ELR (cell line): ENCODE measurements around the gene ZDHHC20.
A peak's percentile ranks its signal among the peaks of the same experiment; 100 is the strongest.

Experiments
- DNase-seq: peaks from one replicate; pipeline ENCODE4 v3.0.0-alpha.2; 2015; ENCODE audit warnings: low read depth

ZDHHC20 gene

DNA sequence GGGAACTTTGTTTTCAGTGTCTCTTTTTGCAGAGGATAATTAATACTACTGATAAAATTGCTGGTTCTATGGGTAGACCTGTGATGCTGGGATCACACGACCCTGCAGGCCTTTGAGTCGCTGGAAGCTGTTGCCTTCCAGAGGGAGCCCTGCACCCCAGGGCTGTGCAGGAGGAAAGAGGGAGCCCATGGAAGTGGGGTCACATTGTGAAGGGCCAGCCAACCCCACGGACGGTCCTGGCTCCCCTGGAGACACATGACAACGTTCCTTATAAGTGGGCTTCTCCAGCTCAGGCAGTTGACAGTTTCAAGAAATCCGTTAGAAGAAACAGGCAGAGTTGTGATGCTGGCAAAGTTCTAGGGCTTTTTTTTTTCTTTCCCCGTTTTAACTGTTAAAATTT is 98.0 kb downstream of the ZDHHC20 start:
- DNase-seq = no peak

DNA sequence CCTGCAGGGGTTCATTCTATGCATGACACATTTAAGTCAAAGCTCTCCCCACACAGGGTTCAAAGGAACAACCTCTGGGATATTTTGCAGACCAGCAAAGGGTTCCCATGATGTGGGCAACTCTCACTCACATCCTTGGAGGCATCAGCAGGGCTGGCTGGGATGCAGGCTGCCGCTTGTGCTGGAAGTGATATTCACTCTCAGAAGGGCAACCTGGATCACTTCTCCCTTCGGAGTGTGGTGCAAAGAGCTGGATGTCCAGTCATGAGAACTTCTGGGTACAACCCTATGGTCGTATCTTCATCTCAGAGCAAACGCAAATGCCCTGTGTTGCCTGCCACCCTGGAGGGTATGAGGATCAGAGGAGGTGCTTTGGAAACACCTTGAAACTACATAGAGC is 98.6 kb downstream of the ZDHHC20 start:
- DNase-seq = no peak

DNA sequence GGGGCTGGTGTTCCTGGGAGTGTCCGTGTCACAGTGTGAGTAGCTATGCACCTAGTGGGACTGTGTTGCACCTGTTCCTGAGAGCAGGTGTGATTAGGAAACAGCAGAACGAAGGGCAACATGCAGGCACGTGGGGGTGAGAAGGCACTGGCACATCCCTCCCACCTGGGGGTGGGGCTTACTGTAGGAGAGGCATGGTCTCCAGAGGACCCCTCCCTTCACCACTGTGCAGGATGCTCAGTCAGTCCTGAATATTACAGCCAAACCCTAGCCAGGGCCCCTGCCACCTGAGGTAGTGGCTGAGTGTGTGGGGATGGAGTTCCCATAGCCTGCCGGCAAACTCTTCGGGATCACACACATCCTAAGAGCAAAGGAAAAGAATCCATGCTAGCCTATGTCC is 99.2 kb downstream of the ZDHHC20 start:
- DNase-seq = no peak

DNA sequence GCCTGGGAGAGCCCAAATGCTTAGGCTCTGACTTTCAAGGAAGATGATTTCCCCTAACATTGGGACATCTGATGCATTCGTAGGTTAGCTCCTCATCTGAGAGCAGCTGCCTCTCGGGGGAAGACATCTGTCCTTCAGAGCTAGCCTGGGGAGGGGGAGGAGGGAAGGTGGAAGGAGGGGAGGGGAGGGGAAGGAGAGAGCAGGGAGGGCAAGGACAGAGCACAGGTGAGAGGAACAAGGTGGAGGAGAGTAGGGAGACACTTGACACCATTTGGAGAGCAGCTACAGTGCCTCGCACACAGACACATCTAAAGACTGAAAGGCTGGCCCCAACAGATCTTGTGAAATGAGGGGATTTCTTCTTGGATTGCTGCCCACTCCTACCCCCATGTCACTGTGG is 103.8 kb downstream of the ZDHHC20 start:
- no peak for DNase-seq

DNA sequence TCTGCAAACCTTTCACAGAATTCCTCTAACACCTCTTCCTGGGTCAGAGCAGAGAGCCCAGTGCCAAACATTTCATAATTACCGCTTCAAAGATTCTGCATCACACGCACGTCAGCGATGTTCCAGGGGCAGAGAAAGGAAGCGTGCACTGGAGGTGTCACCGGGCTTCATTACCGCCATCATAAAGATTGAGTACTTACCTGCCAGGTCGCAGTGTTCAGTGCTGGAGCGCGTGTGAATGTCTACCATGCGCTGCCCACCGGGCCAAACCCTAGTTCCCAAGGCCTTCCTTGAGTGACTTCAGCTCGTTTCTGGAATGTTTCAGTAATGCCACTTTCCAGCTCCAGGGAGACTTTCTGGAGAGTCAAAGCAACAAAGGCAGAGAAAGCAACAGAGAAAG is 104.4 kb downstream of the ZDHHC20 start:
- no peak for DNase-seq

DNA sequence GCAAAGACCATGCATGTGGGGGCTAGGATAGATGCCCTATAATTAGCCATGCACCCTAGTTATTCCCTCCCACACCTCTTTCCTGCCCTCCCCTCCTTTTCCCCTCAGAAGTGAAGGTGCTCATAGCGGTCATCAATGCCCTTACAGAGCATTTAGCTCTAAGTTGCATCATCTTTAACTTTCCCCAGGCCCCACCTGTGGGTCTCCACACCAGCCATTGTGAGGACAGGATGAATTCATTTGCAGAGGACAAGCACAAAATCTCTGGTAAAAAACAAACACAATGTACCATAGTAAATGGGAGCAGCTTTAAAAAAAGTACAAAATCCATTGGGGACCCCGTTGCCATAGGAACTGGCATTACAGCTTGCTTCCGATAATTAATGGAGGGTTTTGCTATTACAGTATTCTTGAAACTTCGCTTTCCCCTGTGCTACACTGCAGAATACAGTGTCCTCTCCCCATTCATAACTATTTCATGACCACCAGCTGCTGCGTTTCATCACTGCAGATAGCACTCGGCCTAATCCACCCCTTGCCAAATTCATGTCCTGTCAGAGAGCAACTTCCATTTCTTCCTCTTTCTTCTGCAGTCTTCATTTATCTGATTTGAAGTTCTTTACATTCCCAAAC is 110.5 kb downstream of the ZDHHC20 start:
- DNase-seq = no peak

DNA sequence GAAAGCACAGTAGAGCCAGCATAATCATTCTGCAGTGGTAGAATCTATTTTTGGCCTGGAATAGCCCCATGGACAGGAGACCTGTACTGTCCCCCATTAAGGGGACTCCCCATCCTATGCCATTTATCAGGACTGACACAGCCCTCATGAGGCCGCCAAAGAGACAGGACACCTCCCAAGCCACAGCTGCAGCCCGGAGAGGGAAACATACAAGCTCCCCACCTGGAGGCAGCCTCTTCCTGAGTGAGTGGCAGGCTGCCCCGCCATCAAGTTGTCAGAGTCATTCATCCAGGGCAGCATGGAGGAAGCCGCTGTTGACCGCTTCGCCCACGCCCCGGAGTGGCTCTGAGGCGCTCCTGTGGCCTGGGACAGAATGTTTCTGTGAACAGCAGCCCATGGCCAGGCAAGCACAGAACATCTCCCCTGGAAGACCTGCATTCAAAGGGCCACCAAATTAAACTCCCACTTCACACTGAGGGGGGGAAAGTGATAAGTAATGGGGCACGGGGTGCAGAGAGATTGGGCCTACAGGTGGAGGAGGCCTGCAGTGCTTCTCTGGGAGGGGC is 111.3 kb downstream of the ZDHHC20 start:
- DNase-seq = no peak

DNA sequence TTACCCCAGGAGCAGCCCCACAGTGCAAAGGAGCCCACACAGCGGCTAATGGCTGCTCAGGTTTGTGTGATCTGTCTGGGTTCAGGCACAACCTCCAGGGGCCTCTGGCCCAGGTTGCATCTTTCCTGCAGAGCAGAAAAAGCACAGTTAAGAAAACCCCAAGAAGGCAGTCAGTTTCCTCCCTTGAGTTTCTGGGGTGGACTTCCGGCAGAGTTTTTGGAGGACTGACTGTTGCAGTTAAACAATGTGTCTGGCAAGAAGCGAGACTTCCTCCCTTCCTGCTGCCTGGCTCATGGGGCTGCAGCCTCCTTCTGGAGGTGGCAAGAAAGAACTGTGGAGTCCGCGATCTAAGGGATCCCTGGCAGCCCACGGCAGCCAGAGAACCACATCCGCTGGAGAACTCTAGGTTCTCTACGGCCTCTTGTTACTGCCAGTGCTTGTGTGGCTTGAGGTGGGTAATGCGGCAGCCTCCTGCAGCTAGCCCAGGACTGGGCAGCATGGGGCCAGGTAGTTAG is 114.4 kb downstream of the ZDHHC20 start:
- DNase-seq = no peak

DNA sequence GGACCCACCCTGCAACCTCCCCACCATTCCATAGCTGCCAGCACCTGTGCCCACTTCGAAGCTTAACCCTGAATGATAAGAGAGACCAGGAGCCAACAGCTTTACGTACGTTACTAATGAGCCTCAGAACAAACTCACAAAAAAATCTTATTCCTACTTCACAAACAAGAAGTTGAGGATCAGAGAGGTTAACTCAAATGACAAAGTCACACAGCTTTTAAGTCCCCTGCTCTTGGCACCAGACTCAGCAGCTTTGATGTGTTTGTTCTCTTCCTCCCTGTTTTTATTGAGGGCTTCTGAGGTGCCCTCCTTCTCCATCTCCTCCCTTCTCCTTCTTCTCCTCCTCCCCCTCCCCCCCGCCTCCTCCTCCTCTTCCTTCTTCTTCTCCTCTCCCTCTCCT is 115.4 kb downstream of the ZDHHC20 start:
- no peak for DNase-seq

DNA sequence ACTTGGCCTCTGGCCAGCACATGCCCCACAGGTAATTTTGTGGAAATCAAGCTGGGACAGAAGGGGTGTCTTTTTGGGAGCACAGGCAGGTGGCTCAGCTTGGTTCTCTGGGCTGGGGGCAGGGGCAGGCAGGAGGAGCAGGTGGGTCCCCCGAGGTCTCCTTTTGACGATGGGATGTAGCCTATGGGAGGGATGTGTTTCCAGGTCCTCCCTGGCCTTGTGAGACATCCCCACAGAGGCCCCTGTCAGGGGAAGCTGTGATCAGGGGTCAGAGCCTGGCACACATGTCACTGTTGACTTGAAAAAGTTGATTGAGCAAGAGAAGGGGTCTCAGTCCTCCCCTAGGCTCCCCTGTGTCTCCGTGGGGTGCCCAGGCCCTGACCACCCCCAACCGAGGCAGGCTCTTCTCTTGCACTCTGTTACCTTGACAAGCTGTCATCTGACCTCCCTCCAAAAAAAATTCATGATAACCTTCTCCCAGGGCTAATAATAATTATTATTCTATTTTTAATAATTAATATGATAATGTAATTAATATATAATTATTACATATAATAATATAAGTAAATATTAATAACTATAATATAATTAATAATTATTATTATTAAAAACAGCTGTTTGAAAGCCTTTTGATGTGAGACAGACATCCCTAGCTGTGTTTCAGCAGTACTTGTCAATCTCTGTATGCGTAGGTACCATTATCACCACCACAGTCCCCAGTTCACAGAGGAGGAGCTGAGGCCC is 116.2 kb downstream of the ZDHHC20 start:
- no peak for DNase-seq

DNA sequence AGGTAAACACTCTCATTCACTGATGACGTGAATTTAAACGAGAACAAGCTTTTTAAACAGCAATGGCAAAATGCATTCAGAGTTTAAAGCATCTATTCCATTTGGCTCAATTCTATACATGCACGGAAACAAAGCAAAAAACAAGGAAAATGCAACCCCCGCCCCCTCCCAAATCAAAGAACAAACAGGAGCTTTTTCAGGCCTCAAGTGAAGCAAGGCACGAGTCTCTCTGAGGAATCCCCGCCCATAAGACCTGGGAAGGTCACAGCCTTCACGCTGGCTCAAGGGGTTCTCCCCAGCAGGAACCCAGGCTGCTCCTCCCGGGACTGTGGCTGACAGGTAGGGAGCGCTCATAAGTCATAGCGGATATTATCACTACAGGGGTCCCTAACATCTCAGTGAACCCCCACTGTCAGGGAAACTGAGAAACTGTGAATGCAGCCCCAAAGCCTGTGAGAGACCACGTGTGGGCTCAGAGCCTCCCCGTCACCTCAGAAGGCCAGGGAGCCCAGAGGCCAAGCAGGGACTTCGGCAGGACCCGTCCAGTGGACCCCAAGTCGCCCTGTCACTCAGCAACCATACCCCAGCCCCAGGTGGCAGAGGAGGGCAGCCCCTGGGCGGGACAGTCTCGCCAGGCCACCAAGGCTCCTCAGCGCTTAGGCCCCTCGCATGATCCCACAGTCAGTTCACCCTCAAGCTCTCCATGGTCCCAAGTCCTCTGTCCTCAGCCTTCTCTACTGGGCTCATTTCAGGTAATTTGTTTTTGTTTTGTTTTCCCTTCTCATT is 117.3 kb downstream of the ZDHHC20 start:
- no peak for DNase-seq

DNA sequence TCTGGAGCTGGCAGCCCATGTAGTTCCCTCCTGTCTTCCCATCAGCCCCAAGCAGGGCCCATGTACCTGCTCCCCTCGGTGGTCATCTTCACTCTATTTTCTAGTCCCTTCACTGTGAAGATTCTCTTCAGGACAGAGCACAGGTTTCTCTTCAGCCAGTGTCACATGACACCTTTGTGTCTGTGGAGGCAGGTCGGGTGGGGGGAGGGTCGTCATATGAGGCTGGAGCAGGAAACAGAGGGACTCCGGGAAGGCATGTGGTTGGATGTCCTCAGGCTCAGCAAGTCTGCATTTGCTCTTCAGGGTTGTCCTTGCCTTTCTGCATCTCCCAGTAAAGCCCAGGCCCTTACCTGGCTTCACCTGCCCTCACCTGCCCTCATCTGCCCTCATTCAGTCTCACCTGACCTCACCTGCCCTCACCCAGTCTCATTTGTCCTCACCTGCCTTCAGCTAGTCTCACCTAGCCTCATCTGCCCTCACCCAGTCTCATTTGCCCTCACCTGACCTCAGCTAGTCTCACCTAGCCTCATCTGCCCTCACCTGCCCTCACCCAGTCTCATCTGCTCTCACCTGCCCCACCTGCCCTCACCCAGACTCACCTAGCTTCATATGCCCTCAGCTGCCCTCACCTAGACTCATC is 120.3 kb downstream of the ZDHHC20 start:
- DNase-seq = no peak

DNA sequence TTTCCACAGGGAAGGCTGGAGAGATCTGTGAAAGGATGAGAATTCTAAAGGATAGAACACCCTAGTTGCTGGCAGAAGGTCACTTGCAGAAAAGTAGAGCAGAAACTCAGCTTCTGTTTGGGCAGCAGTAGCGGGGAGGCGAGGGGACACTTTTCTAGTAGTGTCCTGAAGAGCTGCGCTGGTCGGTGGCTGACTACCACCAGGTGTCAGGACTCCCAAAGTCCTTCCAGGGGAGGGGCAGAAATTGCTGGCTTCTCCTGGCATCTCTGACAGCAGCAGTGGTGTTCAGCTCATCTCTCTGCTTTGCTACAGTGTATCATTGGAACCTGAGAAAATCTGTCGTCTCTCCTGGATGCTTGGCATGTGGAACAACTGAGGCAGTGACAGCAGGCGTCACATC is 120.9 kb downstream of the ZDHHC20 start:
- peak; percentile 21 for DNase-seq

DNA sequence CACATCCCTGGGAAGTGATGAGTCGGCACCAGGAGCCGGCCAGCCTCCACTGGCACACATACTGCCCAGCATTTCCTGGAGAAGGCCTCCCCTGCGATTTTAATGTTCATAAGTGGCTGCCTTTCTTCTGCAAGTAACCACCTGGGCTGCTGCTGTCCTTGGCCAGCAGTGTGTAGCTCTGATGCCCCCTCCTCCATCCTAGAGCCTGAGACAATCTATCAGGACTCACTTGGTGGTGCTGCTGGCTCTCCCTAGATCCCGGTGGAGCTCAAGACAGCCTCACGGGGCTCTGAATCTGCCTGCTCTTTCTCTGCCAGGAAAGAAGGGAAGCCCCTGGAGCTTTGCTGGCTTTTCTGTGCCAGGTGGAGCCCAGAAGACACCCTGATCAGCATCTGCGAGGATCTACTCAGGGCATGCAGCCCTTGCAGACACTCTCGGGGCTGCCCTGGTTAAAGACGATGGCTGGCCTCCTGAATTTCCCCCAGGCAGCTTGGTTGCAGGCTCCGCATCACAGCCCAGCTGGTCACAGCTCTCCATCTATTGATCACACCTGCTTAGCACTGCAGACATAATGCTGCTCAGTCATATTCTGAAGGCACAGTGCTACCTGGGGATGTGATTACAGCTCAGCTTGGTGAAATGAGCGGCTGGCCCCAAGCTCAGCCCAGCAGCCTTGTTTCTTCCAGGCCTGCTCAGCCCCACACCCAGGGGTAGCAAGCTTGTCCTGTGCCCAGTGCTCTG is 122.3 kb downstream of the ZDHHC20 start:
- peak; percentile 3 for DNase-seq

DNA sequence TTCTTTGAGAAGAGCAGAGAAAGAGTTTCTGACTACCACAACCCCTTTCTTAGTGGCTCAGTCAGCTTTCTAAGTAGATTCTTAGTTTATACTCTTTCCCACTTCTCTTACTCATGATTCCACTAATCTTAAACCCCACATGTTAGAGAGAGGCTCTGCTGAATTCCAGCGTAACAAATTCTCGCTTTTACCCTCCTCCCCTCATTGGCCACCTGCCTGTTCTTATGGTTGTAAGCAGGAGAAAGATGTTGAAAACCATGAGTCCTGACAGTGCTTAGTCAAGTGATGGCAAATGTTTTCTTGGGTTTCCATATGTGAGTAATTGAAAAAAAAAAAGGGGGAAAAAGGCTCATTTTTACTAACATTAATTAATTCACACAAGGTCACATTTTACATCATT is 125.9 kb downstream of the ZDHHC20 start:
- no peak for DNase-seq

DNA sequence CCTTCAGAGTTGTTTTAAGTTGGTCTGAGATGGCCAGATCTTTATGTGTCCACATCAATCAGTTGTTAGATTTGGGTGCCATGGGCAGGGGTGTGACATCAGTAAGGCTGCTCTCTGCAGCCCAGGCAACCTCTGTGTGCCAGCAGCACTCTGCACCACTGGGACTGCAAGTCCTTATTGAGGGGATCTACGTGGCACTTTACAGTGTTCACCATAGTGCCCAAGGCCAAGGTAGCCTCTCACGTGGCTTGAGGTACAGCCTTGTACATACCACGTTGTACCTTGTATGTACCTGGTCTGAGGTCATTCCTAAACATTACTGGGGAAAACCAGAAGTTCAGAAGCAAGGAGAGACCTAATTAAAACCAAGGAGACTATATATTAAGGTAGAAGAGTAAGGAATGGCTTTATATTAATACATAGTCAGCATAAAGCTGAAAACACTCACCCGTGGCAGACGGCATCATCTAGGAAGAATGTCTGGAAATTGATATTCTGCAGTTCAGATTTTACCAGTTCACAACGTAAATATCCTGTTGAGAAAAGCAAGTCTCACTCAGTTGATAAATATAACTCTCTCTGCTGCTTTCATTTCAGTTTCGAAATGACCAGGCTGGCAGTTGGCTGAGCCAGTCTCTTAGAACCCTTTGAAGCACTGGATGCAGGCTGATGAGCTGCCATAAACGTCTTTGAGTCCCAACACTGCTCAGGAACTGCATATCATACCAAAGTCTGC is 128.8 kb downstream of the ZDHHC20 start:
- peak; percentile 10 for DNase-seq

DNA sequence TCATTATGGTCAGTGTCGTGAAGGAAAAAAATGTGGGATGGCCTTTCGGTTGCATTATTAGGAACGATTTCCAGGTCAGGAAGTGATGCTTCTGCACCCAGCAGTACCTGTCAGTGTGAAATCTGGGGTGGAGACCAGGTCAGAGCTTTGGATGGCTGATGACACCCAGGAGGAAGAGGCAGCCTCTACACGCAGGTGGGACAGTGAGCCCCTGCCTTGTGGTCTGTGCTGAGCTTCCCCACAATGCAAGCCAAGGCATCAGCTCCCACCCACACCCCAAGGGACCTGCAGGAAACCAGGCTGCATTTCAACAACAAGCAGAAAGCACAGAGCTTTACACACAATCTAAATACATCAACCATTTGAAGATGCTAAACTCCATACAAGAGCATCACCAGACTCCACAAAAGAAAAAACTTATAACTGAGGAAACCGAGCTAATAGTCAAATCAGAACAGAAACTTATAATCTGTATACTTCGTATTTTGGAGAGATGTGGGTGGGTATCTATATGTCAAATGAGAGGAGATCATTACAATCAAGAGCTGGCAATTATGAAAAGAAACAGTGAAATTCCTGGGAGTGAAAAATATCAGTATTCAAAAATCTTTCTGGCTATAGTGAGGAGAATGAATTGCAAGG is 130.1 kb downstream of the ZDHHC20 start:
- DNase-seq = no peak

DNA sequence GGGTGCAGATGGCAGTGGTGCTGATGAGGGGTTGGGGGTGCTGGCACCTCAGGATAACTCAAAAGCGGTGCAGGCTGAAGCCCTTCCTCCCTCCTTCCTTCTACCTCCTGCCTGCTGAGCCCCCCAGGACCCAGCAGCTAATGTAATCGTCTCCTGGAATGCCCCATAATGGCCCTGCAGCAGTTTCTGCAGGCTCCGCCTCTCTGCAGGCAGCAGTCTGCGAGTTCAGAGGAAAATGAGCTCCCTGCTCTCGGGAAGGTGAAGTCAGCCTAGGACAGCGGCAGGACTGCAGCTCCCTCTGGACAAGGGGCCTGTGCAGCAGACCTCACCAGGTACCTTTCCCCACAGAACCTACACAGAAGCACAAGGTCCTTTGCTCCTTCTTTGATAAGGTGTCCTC is 130.9 kb downstream of the ZDHHC20 start:
- DNase-seq = no peak

DNA sequence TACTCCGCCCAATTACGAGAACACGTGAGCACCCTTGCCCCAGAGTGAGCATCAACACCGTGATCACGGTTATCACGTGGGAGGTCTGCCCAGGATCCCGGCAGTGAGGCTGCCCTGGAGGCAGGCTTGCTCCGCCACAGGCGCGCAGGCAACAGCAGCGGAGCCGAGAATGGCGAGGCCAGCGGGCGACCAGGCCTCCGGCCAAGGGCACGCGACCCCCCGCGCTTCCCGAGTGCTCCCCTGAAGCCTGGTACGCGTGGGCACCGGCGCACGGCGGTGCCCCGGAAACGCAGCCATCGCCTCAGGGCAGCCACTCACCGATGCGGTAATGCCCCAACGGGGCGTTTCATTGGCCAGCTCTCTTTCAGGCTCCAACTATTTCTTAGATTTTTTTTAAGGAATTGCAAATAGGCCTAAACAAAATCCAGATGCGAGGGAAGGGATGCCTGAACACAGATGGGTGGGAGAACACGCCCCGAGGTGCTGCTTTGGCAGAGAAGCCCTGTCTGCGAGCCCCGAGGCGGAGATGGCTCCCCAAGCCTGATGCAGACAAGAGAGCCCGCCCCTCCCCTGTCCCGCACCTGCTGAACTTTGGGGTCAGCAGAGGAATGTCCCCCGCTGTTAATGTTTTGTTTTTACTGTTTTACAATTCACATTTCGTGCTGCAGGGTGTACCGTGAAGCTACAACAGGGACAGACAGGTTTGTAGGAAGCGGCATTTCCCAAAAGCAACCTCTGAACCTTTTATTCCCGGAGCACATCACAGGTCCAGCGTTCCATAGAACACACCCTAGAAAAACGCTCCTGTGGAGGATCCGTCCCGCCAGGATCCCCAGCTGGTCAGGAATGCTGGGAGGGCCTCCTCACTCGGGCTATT is 132.7 kb downstream of the ZDHHC20 start:
- peak; percentile 76 for DNase-seq
